Left lung (tissue), 10 donors: ENCODE results near the gene ABHD17C. TPM values are rescaled to one million over a fixed set of nuclear protein-coding genes. Genes with fewer than 3 reads are reported as not detected.

Experiments
- ATAC-seq: fragments of 200-7000 bp; cut with Tn5 transposase; one replicate; pipeline ENCODE4 v1.9.1; 2020; ENCODE audit warnings: moderate library complexity
- DNase-seq, 4 donors: peaks; one replicate each; pipeline ENCODE4 v3.0.0-alpha.2; 2013 to 2020
- H3K27ac ChIP-seq, 2 donors: fragments of 200-600 bp; sonication (generic) in 1 of 2; one replicate each; pipeline versions ENCODE4 v1.5.0 to v1.8.0; 2020 to 2021
- H3K27me3 ChIP-seq, 2 donors: fragments of 200-600 bp; sonication (generic) in 1 of 2; one replicate each; pipeline versions ENCODE4 v1.5.0 to v1.8.0; 2020 to 2021
- H3K36me3 ChIP-seq, 2 donors: fragments of 200-600 bp; sonication (generic) in 1 of 2; one replicate each; pipeline versions ENCODE4 v1.5.0 to v1.8.0; 2020 to 2021
- H3K4me1 ChIP-seq, 2 donors: fragments of 200-600 bp; one replicate each; pipeline ENCODE4 v1.8.0; 2021
- H3K4me3 ChIP-seq, 2 donors: fragments of 200-600 bp; sonication (generic) in 1 of 2; one replicate each; pipeline versions ENCODE4 v1.5.0 to v1.8.0; 2020 to 2021; ENCODE audit warnings: mild to moderate bottlenecking in 1 of 2
- H3K9me3 ChIP-seq, 2 donors: fragments of 200-600 bp; sonication (generic) in 1 of 2; one replicate each; pipeline versions ENCODE4 v1.5.0 to v1.8.0; 2020 to 2021
- CTCF ChIP-seq, 2 donors: fragments of 200-600 bp; sonication (generic) in 1 of 2; IDR thresholded peaks; one replicate each; pipeline versions ENCODE4 v1.5.0 to v1.8.0; 2021; ENCODE audit warnings: antibody characterized with exemption in 2 of 2
- intact Hi-C, 2 donors: fragments of 100-400 bp; cut with DNase I; formaldehyde crosslinking; loops; one replicate each; pipeline versions ENCODE4 v1.11.2 to v1.14.2; 2022
- polyA plus RNA-seq, 6 donors: library from polyadenylated mRNA; unstranded; fragments of 120-200 nt; gene quantifications; one replicate each; pipeline ENCODE4 v1.2.1, GENCODE V29; 2013; ENCODE audit not compliant: insufficient read length in 6 of 6
- total RNA-seq, 2 donors: library from RNA; stranded (reverse); fragmentation: NEBNext Ultra II Directional; extraction: Animal tissue kit (Norgen Biotek cat#: 25700); gene quantifications; one replicate each; pipeline ENCODE4 v1.2.1, GENCODE V29; 2021
- donor health status: DM: no; HTN: yes; CAD: no.
- donor health status: DM: no; HTN: no; CAD: no.

The ABHD17C gene
- total and polyA plus RNA-seq, 8 donors = 23.7 to 34.3 (median 27.8) TPM

DNA sequence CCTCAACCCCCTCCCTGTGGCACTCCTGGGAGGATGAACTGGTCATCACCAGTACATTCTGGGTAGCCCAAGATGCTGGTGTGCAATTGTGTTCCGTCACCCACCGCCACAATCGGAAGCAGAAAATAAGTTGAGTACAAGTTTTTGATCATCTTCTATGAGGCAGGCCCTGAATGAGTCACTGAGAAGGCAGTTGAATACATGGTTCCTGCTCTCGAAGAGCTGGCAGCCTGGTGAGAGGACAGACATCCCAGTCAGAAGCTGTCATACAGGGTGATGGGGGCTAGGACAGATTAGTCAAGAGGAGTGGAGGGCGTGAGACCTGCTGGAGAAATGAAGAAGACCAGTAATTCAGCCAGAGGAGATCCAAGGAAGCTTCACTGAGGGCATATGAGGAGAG lies 90.2 kb downstream of the ABHD17C start:
- Histone ChIP-seq H3K36me3 (no peaks in the 10 kb centered on the region), H3K9me3 (no peaks in the 10 kb centered on the region), H3K4me1 (peaks cover 5 to 31% of the 10 kb centered on the region in 2 donors), H3K27ac (no peak overlapping the region), H3K4me3 (no peak overlapping the region), H3K27me3 (peaks cover 5 to 21% of the 10 kb centered on the region in 2 donors)
- no peak for TF ChIP-seq CTCF (IDR thresholded peaks at IDR 0.05)
- no peak for DNase-seq
- ATAC-seq = no peak
- intact Hi-C loops = no loop called here

DNA sequence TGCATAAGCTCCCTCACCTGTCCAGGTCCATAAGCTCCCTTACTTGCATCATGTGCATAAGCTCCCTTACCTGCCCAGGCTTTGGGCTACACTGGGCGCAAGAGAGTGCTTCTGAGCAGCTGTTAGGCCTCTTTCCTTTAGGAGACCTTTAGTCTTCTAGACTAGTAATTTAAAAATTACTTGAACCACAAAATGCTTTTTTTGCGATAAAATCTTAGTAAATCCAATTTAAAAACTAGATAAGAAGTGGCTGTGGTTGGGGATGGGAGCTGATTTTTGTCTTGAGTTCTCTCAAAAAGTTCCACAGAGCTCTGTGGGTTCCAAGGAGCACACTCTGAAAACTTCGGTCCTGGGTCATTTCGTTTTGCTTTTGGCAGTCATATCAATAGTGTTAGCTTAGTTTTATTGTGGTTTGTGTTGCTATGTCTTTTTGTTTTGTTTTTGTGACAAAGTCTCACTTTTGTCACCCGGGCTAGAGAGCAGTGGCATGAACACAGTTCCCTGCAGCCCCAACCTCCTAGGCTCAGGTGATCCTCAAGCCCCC lies 90.8 kb downstream of the ABHD17C start:
- Histone ChIP-seq H3K36me3 (no peaks in the 10 kb centered on the region), H3K27ac (no peak overlapping the region), H3K4me3 (no peak overlapping the region), H3K9me3 (no peaks in the 10 kb centered on the region), H3K4me1 (peaks cover 0 to 27% of the 10 kb centered on the region in 2 donors), H3K27me3 (peaks cover 0 to 16% of the 10 kb centered on the region in 2 donors)
- no peak for TF ChIP-seq CTCF (IDR thresholded peaks at IDR 0.05)
- no peak for ATAC-seq
- intact Hi-C loops = no loop called here
- DNase-seq = no peak

DNA sequence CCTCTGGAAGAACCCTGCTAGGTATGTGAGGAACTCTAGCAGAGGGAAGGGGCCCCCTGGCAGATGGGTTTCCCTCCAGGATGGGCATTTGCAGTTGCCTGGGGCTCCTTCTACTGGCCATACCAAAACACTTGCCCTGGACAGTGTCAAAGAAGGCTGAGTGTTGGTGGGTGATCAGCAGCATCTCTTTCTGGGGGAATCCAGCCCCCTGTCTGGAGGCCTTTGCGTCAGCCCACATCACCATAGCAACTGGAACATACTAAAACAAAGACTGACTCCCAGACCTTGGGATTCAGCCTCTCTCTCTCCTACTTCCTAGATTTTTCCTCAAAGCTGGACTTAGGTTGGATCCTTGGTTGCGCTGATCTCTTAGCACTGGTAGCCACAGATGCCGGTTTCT lies 92.2 kb downstream of the ABHD17C start:
- no peak overlapping the region for H3K27ac ChIP-seq
- no peaks in the 10 kb centered on the region for H3K36me3 ChIP-seq
- H3K4me3 ChIP-seq = no peak overlapping the region
- ATAC-seq (no peak), DNase-seq (no peak)
- H3K9me3 ChIP-seq = no peaks in the 10 kb centered on the region
- intact Hi-C loops = no loop called here
- no peak for TF ChIP-seq CTCF (IDR thresholded peaks at IDR 0.05)
- H3K4me1 ChIP-seq = peaks cover 0 to 24% of the 10 kb centered on the region in 2 donors
- H3K27me3 ChIP-seq = peaks cover 0 to 1% of the 10 kb centered on the region in 2 donors

GRCh38 chr15:80788536-80788935 lies 93.4 kb downstream of the ABHD17C start:
- no peak for ATAC-seq
- intact Hi-C loops = no loop called here
- no peak overlapping the region for H3K4me3 ChIP-seq

GRCh38 chr15:80789296-80789695 lies 94.2 kb downstream of the ABHD17C start:
- H3K36me3 ChIP-seq = no peaks in the 10 kb centered on the region
- intact Hi-C loops = no loop called here
- no peak for TF ChIP-seq CTCF (IDR thresholded peaks at IDR 0.05)
- no peak overlapping the region for H3K4me3 ChIP-seq
- no peaks in the 10 kb centered on the region for H3K27me3 ChIP-seq
- ATAC-seq = no peak
- H3K4me1 ChIP-seq = peaks cover 0 to 24% of the 10 kb centered on the region in 2 donors
- no peaks in the 10 kb centered on the region for H3K9me3 ChIP-seq
- no peak for DNase-seq
- H3K27ac ChIP-seq = no peak overlapping the region

More at GRCh38 chr15:80788536-80788935, 93.4 kb downstream of the ABHD17C start:
- H3K36me3 ChIP-seq = no peaks in the 10 kb centered on the region
- H3K4me1 ChIP-seq = peaks cover 0 to 24% of the 10 kb centered on the region in 2 donors
- TF ChIP-seq CTCF (IDR thresholded peaks at IDR 0.05) = no peak
- H3K27me3 ChIP-seq = no peaks in the 10 kb centered on the region
- H3K9me3 ChIP-seq = no peaks in the 10 kb centered on the region
- H3K27ac ChIP-seq = no peak overlapping the region
- no peak for DNase-seq
